Effector memory CD4-positive, alpha-beta T cell (primary cell): ENCODE results near the gene PLLP.

Source experiments
- DNase-seq, 3 donors: peaks; one replicate each; pipeline ENCODE4 v3.0.0-alpha.2; 2020
- H3K27ac ChIP-seq: 2 replicates; pipeline ENCODE4 v1.7.0; 2013; ENCODE audit warnings: mild to moderate bottlenecking, low read length, moderate library complexity; ENCODE audit not compliant: insufficient read depth, poor library complexity, severe bottlenecking
- H3K27me3 ChIP-seq: replicated peaks from 2 replicates; pipeline ENCODE4 v1.7.0; 2013; ENCODE audit warnings: mild to moderate bottlenecking, low read length; ENCODE audit not compliant: insufficient read depth, control insufficient read depth, poor library complexity, severe bottlenecking
- H3K36me3 ChIP-seq: 2 replicates; pipeline ENCODE4 v1.7.0; 2013; ENCODE audit warnings: mild to moderate bottlenecking, low read length, moderate library complexity; ENCODE audit not compliant: control insufficient read depth, insufficient read depth
- H3K4me1 ChIP-seq: 2 replicates; pipeline ENCODE4 v1.7.0; 2013; ENCODE audit warnings: low read length, mild to moderate bottlenecking; ENCODE audit not compliant: control insufficient read depth, insufficient read depth, poor library complexity, severe bottlenecking
- H3K4me3 ChIP-seq: 2 replicates; pipeline ENCODE4 v1.7.0; 2013; ENCODE audit warnings: low read length, low read depth, mild to moderate bottlenecking; ENCODE audit not compliant: insufficient read depth, poor library complexity, severe bottlenecking
- H3K9me3 ChIP-seq: 2 replicates; pipeline ENCODE4 v1.7.0; 2013; ENCODE audit warnings: mild to moderate bottlenecking, low read length, moderate library complexity; ENCODE audit not compliant: control insufficient read depth

PLLP gene

DNA sequence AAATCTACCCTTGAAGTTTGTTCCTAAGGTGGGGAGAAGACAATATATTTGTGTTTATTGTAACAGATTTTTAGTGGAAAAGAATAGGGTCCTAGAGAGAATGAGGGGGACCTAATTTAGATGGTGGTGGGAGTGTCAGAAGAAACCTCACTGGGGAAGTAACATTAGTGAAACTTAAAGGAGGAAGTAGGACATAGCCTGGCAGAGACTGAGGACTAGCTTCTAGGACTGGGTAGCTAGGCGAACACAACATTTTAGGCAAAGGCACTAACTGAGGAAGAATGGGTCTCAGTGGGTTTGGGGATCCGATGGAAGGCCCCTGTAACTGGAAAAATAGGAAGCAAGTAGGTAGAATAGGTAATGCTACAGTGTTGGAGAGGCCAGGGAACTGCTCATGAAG is 43.6 kb downstream of the PLLP start:
- peaks cover 17% of the 10 kb centered on the region for H3K36me3 ChIP-seq
- H3K27me3 ChIP-seq, result no peaks in the 10 kb centered on the region
- H3K27ac ChIP-seq, result no peak overlapping the region
- DNase-seq, result no peak
- H3K4me1 ChIP-seq, result peaks cover 5% of the 10 kb centered on the region
- H3K9me3 ChIP-seq, result no peaks in the 10 kb centered on the region
- H3K4me3 ChIP-seq, result no peak overlapping the region

DNA sequence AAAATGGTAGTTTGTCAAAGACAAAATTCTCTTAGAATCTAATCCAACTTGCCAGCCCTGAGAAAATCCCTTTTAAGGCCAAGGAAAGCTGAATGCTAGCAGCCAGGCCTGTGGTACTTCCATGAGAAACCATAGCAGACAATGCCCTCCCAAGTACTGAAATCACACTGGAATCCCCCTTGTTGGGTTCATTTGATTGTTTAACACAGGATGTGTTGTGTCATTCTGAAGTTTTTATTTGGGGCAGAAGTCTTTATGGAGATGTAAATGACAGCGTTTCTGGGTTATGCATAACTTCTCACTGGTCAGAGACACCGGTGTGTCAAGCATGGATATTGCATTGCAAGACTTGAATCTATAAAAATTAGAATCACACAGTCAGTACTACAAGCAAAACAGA is 45.4 kb downstream of the PLLP start:
- Histone ChIP-seq H3K27ac (no peak overlapping the region), H3K36me3 (peaks cover 34% of the 10 kb centered on the region), H3K27me3 (no peaks in the 10 kb centered on the region), H3K4me3 (no peak overlapping the region), H3K9me3 (no peaks in the 10 kb centered on the region), H3K4me1 (no peaks in the 10 kb centered on the region)
- no peak for DNase-seq

DNA sequence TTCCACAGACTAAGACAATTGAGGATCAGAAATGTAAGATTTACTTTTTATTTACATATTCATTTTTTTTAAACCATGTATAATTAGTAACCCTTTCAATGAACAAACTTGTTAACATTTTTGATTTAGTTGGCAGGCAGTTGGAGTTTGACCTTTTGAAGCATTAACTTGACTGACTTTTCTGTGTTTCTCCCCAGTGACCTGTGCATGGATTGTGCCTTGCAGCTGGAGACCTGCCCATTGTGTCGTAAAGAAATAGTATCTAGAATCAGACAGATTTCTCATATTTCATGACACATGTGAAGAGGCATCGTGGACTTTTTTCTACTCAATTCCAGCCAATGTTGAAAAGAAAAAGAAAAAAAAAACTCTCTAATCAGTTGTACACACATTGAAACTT is 45.8 kb downstream of the PLLP start:
- Histone ChIP-seq H3K9me3 (no peaks in the 10 kb centered on the region), H3K36me3 (peaks cover 39% of the 10 kb centered on the region), H3K4me3 (no peak overlapping the region), H3K27me3 (no peaks in the 10 kb centered on the region), H3K4me1 (no peaks in the 10 kb centered on the region), H3K27ac (no peak overlapping the region)
- no peak for DNase-seq

DNA sequence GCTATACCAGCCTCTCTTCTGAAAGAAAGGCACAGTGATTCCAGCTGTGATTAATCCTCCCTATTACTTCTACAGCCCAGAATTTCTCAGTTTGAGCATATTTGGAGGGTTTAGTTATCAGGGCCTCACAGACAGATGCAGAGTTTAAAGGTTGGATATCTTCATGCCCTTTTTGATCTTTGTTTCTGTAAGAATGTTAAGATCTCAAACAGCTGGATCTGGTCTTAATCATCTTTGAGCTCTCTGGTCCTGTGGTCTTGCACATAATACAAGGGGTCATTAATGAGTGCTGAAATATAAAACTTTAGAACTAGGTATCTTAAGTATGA is 48.5 kb downstream of the PLLP start:
- Histone ChIP-seq H3K36me3 (peaks cover 63% of the 10 kb centered on the region), H3K27ac (no peak overlapping the region), H3K27me3 (no peaks in the 10 kb centered on the region), H3K4me1 (no peaks in the 10 kb centered on the region), H3K9me3 (no peaks in the 10 kb centered on the region), H3K4me3 (no peak overlapping the region)
- DNase-seq, result no peak

DNA sequence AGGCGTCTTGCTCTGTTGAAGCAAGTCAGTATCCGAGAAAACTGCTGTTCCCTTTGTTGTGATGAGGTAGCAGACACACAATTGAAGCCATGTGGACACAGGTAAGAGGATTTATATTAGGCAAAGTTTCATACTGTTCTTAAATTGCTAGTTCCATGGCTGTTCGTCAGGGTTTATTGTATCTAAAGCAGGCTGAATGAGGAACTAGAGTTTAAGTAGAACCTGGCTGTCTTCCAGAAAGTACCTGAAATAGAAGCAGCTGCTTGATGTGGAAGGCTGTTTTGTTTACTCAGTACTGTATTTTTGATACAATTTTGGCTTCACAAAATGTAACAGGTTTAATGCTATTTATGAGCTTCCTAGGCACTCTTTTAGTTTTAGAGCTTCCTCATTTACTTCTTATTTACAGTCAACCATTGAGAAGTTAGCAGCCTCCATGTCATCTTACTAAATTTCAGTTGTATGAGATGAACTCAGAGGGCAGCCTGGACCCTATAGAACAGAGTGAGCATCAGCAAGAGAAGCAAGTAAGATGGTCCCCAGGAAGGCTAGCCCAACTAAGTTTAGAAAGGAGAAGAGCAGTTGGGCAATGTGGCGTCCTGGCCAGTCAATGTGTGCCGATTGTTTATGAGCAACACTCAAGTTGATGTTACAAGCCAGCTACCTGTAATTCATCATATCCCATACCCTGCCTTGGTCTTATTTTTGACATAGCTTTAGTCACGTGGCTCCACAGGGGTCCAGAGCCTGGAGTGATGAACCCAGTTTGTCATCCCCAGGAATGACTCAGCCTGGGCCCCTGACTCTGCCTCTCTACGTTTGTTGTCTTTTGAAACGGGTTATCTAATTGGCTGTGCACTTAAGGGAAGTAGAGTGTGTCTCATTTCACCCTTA is 49.1 kb downstream of the PLLP start:
- no peak overlapping the region for H3K27ac ChIP-seq
- no peaks in the 10 kb centered on the region for H3K4me1 ChIP-seq
- no peaks in the 10 kb centered on the region for H3K9me3 ChIP-seq
- H3K27me3 ChIP-seq, result no peaks in the 10 kb centered on the region
- DNase-seq, result no peak
- peaks cover 69% of the 10 kb centered on the region for H3K36me3 ChIP-seq
- H3K4me3 ChIP-seq, result no peak overlapping the region

DNA sequence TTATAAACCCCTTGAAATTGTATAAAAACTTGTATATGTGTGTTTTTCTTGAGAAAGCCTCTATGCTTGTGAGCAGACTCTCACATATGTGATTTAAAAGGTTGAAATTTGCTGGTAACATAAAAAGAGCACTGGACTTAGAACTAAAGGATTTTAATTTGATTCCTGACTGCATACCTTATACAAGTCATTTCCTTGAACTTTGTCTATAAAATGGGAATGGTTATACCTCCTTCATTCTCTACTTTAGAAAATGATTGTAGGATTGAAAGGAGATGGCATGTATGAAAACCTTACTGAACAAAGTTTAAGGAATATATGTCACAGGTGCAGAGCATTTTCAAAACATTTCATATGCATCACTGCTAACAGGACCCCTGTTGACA is 49.8 kb downstream of the PLLP start:
- H3K9me3 ChIP-seq, result no peaks in the 10 kb centered on the region
- H3K27ac ChIP-seq, result no peak overlapping the region
- no peak for DNase-seq
- H3K4me1 ChIP-seq, result no peaks in the 10 kb centered on the region
- H3K4me3 ChIP-seq, result no peak overlapping the region
- H3K36me3 ChIP-seq, result peaks cover 73% of the 10 kb centered on the region
- H3K27me3 ChIP-seq, result no peaks in the 10 kb centered on the region

DNA sequence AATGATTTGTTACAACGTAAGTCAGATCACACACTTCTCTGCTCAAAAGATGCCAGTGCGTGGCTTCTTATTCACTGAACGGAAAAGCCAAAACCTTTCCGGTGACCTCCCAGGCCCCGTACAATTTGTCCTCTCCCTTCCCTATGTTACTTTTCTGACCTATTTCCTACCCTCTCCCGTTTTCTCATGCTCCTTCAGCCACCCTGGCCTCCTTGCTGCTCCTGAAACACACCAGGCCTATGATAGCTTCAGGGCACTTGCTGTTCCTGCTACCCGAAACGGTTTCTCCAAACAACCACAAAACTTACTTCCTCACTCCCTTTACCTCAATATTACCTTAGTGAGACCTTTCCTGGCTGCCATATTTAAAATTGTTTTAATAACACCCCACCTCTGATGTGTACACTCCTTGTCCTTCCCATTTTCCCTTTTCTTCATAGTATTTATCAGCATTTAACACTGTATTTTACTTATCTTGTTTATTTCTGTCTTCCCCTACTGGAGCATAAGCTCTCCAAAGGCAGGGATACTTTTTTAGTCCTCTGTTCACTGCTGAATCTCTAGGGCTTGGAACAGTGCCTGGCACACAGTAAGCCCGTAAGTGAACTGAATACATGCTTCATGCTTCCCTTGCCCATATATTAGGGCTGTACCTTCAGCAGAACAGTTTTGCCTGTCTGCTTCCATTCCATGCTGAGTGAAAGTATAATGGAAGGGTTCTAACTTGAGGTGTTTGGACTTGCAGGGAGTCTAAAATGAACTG is 50.3 kb downstream of the PLLP start:
- H3K36me3 ChIP-seq, result peaks cover 71% of the 10 kb centered on the region
- no peaks in the 10 kb centered on the region for H3K27me3 ChIP-seq
- no peak for DNase-seq

DNA sequence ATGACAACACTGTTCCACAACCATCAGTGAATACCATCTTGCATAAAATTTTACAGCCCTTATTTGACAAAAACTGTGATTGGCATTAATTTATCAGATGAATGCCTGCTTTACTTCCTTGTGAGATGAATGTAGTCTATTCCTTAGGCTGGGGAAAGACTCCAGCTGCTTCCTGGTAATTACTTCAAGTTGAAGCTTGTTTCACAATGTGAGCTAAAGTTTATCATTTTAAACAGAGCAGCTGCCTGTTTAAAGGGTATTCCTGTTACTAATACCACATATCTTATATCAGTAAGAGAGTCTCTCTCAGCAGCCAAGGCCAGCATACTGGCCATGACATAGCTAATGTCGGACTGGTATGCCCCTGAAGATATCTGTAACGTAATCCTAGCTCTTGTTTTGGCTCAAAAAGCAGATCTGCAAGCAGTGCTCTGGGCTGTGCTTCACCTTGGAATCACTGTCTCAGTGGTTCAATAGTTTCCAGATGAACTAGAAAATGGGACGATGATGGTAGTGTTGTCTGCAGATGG is 52.6 kb downstream of the PLLP start:
- no peak for DNase-seq
- Histone ChIP-seq H3K27me3 (no peaks in the 10 kb centered on the region), H3K36me3 (peaks cover 83% of the 10 kb centered on the region), H3K27ac (no peak overlapping the region), H3K4me1 (no peaks in the 10 kb centered on the region), H3K9me3 (no peaks in the 10 kb centered on the region), H3K4me3 (no peak overlapping the region)

More for the DNA sequence above, 50.3 kb downstream of the PLLP start:
- H3K27ac ChIP-seq, result no peak overlapping the region
- no peak overlapping the region for H3K4me3 ChIP-seq
- no peaks in the 10 kb centered on the region for H3K9me3 ChIP-seq
- H3K4me1 ChIP-seq, result no peaks in the 10 kb centered on the region

DNA sequence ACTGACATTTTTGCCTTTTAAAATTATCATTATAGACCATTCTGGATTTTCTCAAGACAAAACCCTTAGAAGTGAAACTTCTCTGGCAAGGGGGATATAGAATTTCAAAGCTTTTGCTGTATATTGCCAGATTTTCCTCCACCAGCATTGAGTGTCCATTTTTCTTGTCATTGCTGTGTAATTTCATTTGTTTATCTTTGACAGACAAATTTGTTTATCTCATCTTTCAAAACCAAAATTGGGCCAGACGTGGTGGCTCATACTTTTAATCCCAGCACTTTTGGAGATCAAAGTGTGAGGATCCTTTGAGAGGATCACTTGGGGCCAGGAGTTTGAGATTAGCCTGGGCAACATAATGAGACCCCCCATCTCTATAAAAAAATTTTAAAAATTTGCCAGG is 55.4 kb downstream of the PLLP start:
- no peaks in the 10 kb centered on the region for H3K4me1 ChIP-seq
- no peak for DNase-seq
- H3K27ac ChIP-seq, result no peak overlapping the region
- no peaks in the 10 kb centered on the region for H3K27me3 ChIP-seq
- H3K4me3 ChIP-seq, result no peak overlapping the region
- H3K9me3 ChIP-seq, result no peaks in the 10 kb centered on the region
- peaks cover 71% of the 10 kb centered on the region for H3K36me3 ChIP-seq
